ENCODE results near the gene RANBP10. TPM values are rescaled to one million over a fixed set of nuclear protein-coding genes. Genes with fewer than 3 reads are reported as not detected.

Gene RANBP10
- total RNA-seq, 5 donors from 2014 or later (not counting 1 experiment from before 2014, with no cell fraction given): 21.9 to 29.3 (median 24.5) TPM

- no peak for ATAC-seq (replicated peaks in 1 of 4)
- Histone ChIP-seq H3K27me3 (replicated peaks in 1 of 2; ENCODE audit: control insufficient read depth in 2 of 2, extremely low read depth in 1 of 2, insufficient read depth in 2 of 2, low read length in 1 of 2) (no peaks in the 10 kb centered on the region), H3K27ac (ENCODE audit: low read length) (peak overlapping the region; percentile 90), H3K9me3 (no peaks in the 10 kb centered on the region), H3K36me3 (ENCODE audit: control insufficient read depth in 2 of 2, extremely low read depth in 1 of 2, insufficient read depth in 1 of 2, low read length in 1 of 2) (peaks cover 3 to 10% of the 10 kb centered on the region in 2 donors), H3K4me3 (ENCODE audit: control insufficient read depth in 1 of 2, extremely low read depth in 1 of 2, low read length in 1 of 2) (peak overlapping the region in 1 of 2 donors; percentile 93), H3K4me1 (ENCODE audit: control insufficient read depth in 1 of 2, extremely low read depth in 1 of 2, insufficient read depth in 2 of 2, low read length in 2 of 2) (peaks cover 12 to 20% of the 10 kb centered on the region in 2 experiments)
- ChIA-PET CTCF (interaction anchor here in 1 of 2 donors (2.0 kb wide), 1 partner anchor 199 kb away, joined by 10 read pairs; no protein-coding TSS in a partner anchor), POLR2A (no interaction called here)
- Mint-ChIP-seq H3K36me3 (peaks cover 10% of the 10 kb centered on the region), H3K4me1 (peaks cover 34 to 47% (median 35%) of the 10 kb centered on the region in 3 donors), H3K9me3 (no peaks in the 10 kb centered on the region), H3K4me3 (peak overlapping the region; percentile 95 to 99 (median 96)), H3K27ac (peak overlapping the region; percentile 99 to 100), H3K27me3 (no peaks in the 10 kb centered on the region)
- whole genome bisulfite sequencing (ENCODE audit: insufficient coverage): no CpG with 5 or more reads among the region's 1 CpG
- no peak for DNase-seq
Observed at GRCh38 chr16:67720236-67720635, 86.1 kb downstream of the RANBP10 start.

DNA sequence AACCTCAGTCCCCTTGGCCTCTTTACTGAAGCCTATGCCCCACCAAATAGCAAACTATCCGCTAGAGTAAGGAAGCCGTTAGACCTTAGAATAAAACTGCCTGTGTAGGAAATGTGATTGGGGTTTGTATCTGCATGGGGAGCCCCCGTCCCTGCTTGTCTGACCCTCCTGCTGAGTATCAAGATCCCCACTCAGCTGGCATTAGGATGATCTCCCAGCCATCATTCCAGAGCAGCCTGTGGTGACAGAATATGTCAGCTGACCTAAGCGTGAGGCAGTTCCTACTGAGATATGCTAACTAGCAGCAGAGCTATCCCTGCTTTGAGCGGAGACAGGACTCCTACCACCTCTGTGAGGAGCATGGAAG is 86.6 kb downstream of the RANBP10 start:
- H3K4me1 ChIP-seq (ENCODE audit: control insufficient read depth in 1 of 2, extremely low read depth in 1 of 2, insufficient read depth in 2 of 2, low read length in 2 of 2): peaks cover 12 to 20% of the 10 kb centered on the region in 2 experiments
- no peaks in the 10 kb centered on the region for H3K27me3 ChIP-seq (replicated peaks in 1 of 2; ENCODE audit: control insufficient read depth in 2 of 2, extremely low read depth in 1 of 2, insufficient read depth in 2 of 2, low read length in 1 of 2)
- Mint-ChIP-seq H3K4me1 (peaks cover 34 to 47% (median 35%) of the 10 kb centered on the region in 3 donors), H3K9me3 (no peaks in the 10 kb centered on the region), H3K27ac (peak overlapping the region; percentile 99 to 100), H3K27me3 (no peaks in the 10 kb centered on the region), H3K36me3 (peaks cover 6% of the 10 kb centered on the region), H3K4me3 (peak overlapping the region; percentile 95 to 99 (median 96))
- no peaks in the 10 kb centered on the region for H3K9me3 ChIP-seq
- DNase-seq (peak in 8 of 35 experiments; percentile 3 to 47 (median 12)), ATAC-seq (replicated peaks in 1 of 4) (peak; percentile 18 to 35 (median 22))
- peak overlapping the region; percentile 93 to 97 for H3K4me3 ChIP-seq (ENCODE audit: control insufficient read depth in 1 of 2, extremely low read depth in 1 of 2, low read length in 1 of 2)
- ChIA-PET CTCF (interaction anchor here (0.5 to 2.0 kb wide), 8 partner anchors 59 to 524 kb away, joined by 3 to 10 read pairs (median 4); partner anchors contain the start of genes PARD6A (in 1 of the 2), RANBP10 (in 1 of the 2) and TSNAXIP1 (in 1 of the 2)), POLR2A (interaction anchor here (0.5 to 1.0 kb wide), 3 partner anchors 87 to 288 kb away, joined by 3 to 7 read pairs (median 4); partner anchors contain the start of genes RANBP10 (in 1 of the 2) and TSNAXIP1 (in 1 of the 2))
- whole genome bisulfite sequencing (ENCODE audit: insufficient coverage): 0% methylated on average over 1 of the region's 5 CpGs
- peak overlapping the region; percentile 90 for H3K27ac ChIP-seq (ENCODE audit: low read length)
- peaks cover 3 to 6% of the 10 kb centered on the region in 2 donors for H3K36me3 ChIP-seq (ENCODE audit: control insufficient read depth in 2 of 2, extremely low read depth in 1 of 2, insufficient read depth in 1 of 2, low read length in 1 of 2)

GRCh38 chr16:67719048-67719777 is 87.1 kb downstream of the RANBP10 start, which contains the start of gene GFOD2:
Gene GFOD2 (minus strand): TSS chr16:67719316. CDS start chr16:67685715, 33,601 bp downstream.
- Histone ChIP-seq H3K4me3 (ENCODE audit: control insufficient read depth in 1 of 2, extremely low read depth in 1 of 2, low read length in 1 of 2) (peak within 1 kb of the TSS; percentile 93 to 97), H3K36me3 (ENCODE audit: control insufficient read depth in 2 of 2, extremely low read depth in 1 of 2, insufficient read depth in 1 of 2, low read length in 1 of 2) (peaks cover 3% of the 10 kb centered on the region in 2 donors), H3K27me3 (replicated peaks in 1 of 2; ENCODE audit: control insufficient read depth in 2 of 2, extremely low read depth in 1 of 2, insufficient read depth in 2 of 2, low read length in 1 of 2) (no peaks in the 10 kb centered on the region), H3K9me3 (no peaks in the 10 kb centered on the region), H3K4me1 (ENCODE audit: control insufficient read depth in 1 of 2, extremely low read depth in 1 of 2, insufficient read depth in 2 of 2, low read length in 2 of 2) (peaks cover 12 to 20% of the 10 kb centered on the region in 2 experiments), H3K27ac (ENCODE audit: low read length) (peak within 1 kb of the TSS; percentile 90)
- DNase-seq: peak; percentile 86 to 99 (median 96)
- POLR2A ChIA-PET: interaction anchor here (0.5 to 1.0 kb wide), 3 partner anchors 87 to 287 kb away, joined by 3 to 7 read pairs (median 4); partner anchors contain the start of genes RANBP10 (in 1 of the 2) and TSNAXIP1 (in 1 of the 2)
- Mint-ChIP-seq H3K27me3 (no peaks in the 10 kb centered on the region), H3K36me3 (peaks cover 6% of the 10 kb centered on the region), H3K4me3 (peak within 1 kb of the TSS; percentile 95 to 99 (median 96)), H3K27ac (peak within 1 kb of the TSS; percentile 99 to 100), H3K9me3 (no peaks in the 10 kb centered on the region), H3K4me1 (peaks cover 34 to 49% (median 35%) of the 10 kb centered on the region in 3 donors)
- peak; percentile 92 to 93 (median 92) for ATAC-seq (replicated peaks in 1 of 4)
- CTCF ChIA-PET: interaction anchor here (0.5 to 2.0 kb wide), 9 partner anchors 46 to 525 kb away, joined by 3 to 10 read pairs (median 4); partner anchors contain the start of genes PARD6A (in 1 of the 2), RANBP10 (in 1 of the 2) and TSNAXIP1 (in 1 of the 2)
- WGBS (ENCODE audit: insufficient coverage): under 1% methylated on average over 54 of the region's 59 CpGs

- WGBS (ENCODE audit: insufficient coverage): 0% methylated on average over 6 of the region's 14 CpGs
- Mint-ChIP-seq H3K9me3 (no peaks in the 10 kb centered on the region), H3K27ac (peak overlapping the region; percentile 34 to 40), H3K4me3 (peak overlapping the region; percentile 95 to 99 (median 96)), H3K27me3 (no peaks in the 10 kb centered on the region), H3K36me3 (peaks cover 6% of the 10 kb centered on the region), H3K4me1 (peaks cover 35 to 50% (median 36%) of the 10 kb centered on the region in 3 donors)
- ATAC-seq (replicated peaks in 1 of 4) (peak in 2 of 4 experiments; percentile 25 to 35), DNase-seq (peak in 7 of 35 experiments; percentile 3 to 30 (median 7))
- Histone ChIP-seq H3K27me3 (replicated peaks in 1 of 2; ENCODE audit: control insufficient read depth in 2 of 2, extremely low read depth in 1 of 2, insufficient read depth in 2 of 2, low read length in 1 of 2) (no peaks in the 10 kb centered on the region), H3K36me3 (ENCODE audit: control insufficient read depth in 2 of 2, extremely low read depth in 1 of 2, insufficient read depth in 1 of 2, low read length in 1 of 2) (peaks cover 0 to 3% of the 10 kb centered on the region in 2 donors), H3K9me3 (no peaks in the 10 kb centered on the region), H3K27ac (ENCODE audit: low read length) (no peak overlapping the region), H3K4me3 (ENCODE audit: control insufficient read depth in 1 of 2, extremely low read depth in 1 of 2, low read length in 1 of 2) (peak overlapping the region; percentile 93 to 97), H3K4me1 (ENCODE audit: control insufficient read depth in 1 of 2, extremely low read depth in 1 of 2, insufficient read depth in 2 of 2, low read length in 2 of 2) (peaks cover 12 to 20% of the 10 kb centered on the region in 2 experiments)
- ChIA-PET POLR2A (interaction anchor here in 1 of 2 donors (0.5 to 1.0 kb wide), 2 partner anchors 88 to 729 kb away, joined by 3 to 4 read pairs; partner anchors contain the start of genes RANBP10, SMPD3 and TSNAXIP1), CTCF (interaction anchor here in 1 of 2 donors (0.8 to 2.0 kb wide), 5 partner anchors 46 to 491 kb away, joined by 3 to 10 read pairs (median 4); partner anchors contain the start of genes RANBP10 and TSNAXIP1)
Observed at GRCh38 chr16:67718668-67719047, 87.7 kb downstream of the RANBP10 start.

DNA sequence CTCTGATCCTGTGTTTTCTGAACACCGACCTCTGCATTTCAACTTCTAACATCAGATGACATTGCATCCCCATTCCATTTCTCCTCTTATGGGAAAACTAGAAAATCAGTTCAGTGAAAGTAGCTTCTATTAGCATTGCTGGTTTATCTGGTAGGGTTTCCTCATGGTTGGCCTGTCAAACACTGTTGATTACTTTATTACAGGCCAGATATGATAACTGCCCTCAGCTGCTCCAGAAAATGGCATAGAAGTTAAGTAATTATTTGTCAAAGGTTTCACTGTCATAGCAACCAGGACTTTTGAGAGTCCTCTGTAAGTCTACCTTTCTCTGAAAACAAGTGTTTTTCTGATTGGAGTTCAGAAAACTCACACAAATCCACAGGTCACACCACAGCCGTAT is 90.3 kb downstream of the RANBP10 start:
- WGBS (ENCODE audit: insufficient coverage): 80% methylated on average over 1 of the region's 2 CpGs
- Mint-ChIP-seq H3K36me3 (peaks cover 15% of the 10 kb centered on the region), H3K4me3 (no peak overlapping the region), H3K4me1 (peaks cover 38 to 61% (median 42%) of the 10 kb centered on the region in 3 donors), H3K27ac (no peak overlapping the region), H3K9me3 (no peaks in the 10 kb centered on the region), H3K27me3 (no peaks in the 10 kb centered on the region)
- no peaks in the 10 kb centered on the region for H3K36me3 ChIP-seq (ENCODE audit: control insufficient read depth in 2 of 2, extremely low read depth in 1 of 2, insufficient read depth in 1 of 2, low read length in 1 of 2)
- ChIA-PET POLR2A (no interaction called here), CTCF (interaction anchor here (0.6 to 0.7 kb wide), 2 partner anchors 86 to 128 kb away, joined by 4 read pairs; no protein-coding TSS in a partner anchor)
- no peak for DNase-seq
- H3K27ac ChIP-seq (ENCODE audit: low read length): no peak overlapping the region
- H3K4me1 ChIP-seq (ENCODE audit: control insufficient read depth in 1 of 2, extremely low read depth in 1 of 2, insufficient read depth in 2 of 2, low read length in 2 of 2): peaks cover 12 to 23% of the 10 kb centered on the region in 2 experiments
- no peak overlapping the region for H3K4me3 ChIP-seq (ENCODE audit: control insufficient read depth in 1 of 2, extremely low read depth in 1 of 2, low read length in 1 of 2)
- no peak for ATAC-seq (replicated peaks in 1 of 4)
- H3K9me3 ChIP-seq: no peaks in the 10 kb centered on the region
- no peaks in the 10 kb centered on the region for H3K27me3 ChIP-seq (replicated peaks in 1 of 2; ENCODE audit: control insufficient read depth in 2 of 2, extremely low read depth in 1 of 2, insufficient read depth in 2 of 2, low read length in 1 of 2)

DNA sequence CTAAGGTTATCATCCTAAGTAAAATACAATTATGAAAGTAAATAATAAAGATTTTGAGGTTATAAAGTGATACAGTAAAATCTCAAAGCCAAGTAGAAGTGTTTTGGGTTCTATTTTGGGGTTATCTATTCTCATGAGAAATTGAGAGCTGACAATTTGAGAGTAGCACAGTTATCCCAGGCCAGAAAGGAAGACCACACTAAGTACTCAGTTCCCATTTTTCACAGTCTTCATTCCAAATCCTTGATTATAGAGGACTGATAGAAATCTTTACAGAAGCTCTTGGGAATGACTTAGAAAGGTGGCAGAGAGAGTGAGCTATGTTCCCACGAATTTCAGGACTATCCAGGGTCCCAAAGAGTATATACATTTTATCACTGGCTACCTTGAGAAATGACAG is 91.8 kb downstream of the RANBP10 start:
- peaks cover 31 to 49% (median 31%) of the 10 kb centered on the region in 3 donors for H3K4me1 Mint-ChIP-seq
- ATAC-seq (replicated peaks in 1 of 4) (no peak), DNase-seq (no peak)
- no peaks in the 10 kb centered on the region for H3K9me3 Mint-ChIP-seq
- no peak overlapping the region for H3K4me3 Mint-ChIP-seq
- H3K27ac Mint-ChIP-seq: no peak overlapping the region
- peaks cover 17% of the 10 kb centered on the region for H3K36me3 Mint-ChIP-seq
- CTCF ChIA-PET: no interaction called here
- H3K27ac ChIP-seq (ENCODE audit: low read length): no peak overlapping the region
- H3K9me3 ChIP-seq: no peaks in the 10 kb centered on the region
- H3K27me3 ChIP-seq (replicated peaks in 1 of 2; ENCODE audit: control insufficient read depth in 2 of 2, extremely low read depth in 1 of 2, insufficient read depth in 2 of 2, low read length in 1 of 2): no peaks in the 10 kb centered on the region
- H3K27me3 Mint-ChIP-seq: no peaks in the 10 kb centered on the region
- POLR2A ChIA-PET: interaction anchor here (0.6 kb wide), 2 partner anchors 494 to 756 kb away, joined by 4 to 5 read pairs; no protein-coding TSS in a partner anchor
- WGBS (ENCODE audit: insufficient coverage): 60% methylated on average over 1 of the region's 1 CpG
- H3K4me1 ChIP-seq (ENCODE audit: control insufficient read depth in 1 of 2, extremely low read depth in 1 of 2, insufficient read depth in 2 of 2, low read length in 2 of 2): peaks cover 7 to 14% of the 10 kb centered on the region in 2 experiments
- peaks cover 0 to 2% of the 10 kb centered on the region in 2 donors for H3K36me3 ChIP-seq (ENCODE audit: control insufficient read depth in 2 of 2, extremely low read depth in 1 of 2, insufficient read depth in 1 of 2, low read length in 1 of 2)
- no peak overlapping the region for H3K4me3 ChIP-seq (ENCODE audit: control insufficient read depth in 1 of 2, extremely low read depth in 1 of 2, low read length in 1 of 2)

All from T-cell (primary cell).